NAMALWA (cell line): ENCODE results near the gene DZIP1L.

Experiments
- DNase-seq: peaks from one replicate; pipeline ENCODE4 v3.0.0-alpha.2; 2015; ENCODE audit warnings: low spot score

The DZIP1L gene

DNA sequence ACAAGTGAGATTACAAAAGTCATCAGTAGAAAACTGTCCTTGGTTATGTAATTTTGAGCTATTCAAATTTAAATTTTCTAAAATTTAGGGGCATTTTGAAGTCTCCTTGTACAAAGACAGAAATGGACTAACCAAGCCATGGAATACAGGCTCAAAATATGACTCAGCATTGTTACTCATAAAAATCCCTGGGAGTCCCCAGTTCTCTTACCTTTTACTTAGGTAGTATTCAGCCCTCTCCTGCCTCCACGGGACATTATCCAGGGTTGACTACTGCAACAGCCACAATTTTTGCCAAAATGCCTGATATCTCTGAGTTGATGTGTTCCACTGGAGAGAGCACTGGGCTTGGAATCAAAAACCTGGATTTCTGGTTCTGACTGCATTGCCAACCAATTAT is 80.5 kb downstream of the DZIP1L start:
- DNase-seq: no peak

DNA sequence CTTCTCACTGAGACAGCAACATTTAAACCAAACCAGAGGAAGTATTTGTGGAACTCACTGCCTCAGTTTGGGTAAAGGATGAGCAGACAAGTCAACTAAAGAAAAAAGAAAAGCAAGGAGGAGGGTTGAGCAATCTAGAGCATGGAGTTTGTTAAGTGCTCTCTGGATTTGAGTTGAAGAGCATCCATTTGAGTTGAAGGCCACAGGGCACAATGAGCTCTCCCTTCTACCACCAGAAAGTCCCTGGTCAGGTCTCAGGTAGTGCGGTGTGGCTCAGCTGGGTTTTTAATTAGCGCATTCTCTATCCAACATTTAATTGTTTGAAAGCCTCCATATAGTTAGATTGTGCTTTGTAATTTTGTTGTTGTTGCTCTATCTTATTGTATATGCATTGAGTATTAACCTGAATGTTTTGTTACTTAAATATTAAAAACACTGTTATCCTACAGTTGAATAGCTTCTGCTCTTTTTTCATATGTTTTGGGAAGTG is 82.2 kb downstream of the DZIP1L start:
- DNase-seq: no peak

DNA sequence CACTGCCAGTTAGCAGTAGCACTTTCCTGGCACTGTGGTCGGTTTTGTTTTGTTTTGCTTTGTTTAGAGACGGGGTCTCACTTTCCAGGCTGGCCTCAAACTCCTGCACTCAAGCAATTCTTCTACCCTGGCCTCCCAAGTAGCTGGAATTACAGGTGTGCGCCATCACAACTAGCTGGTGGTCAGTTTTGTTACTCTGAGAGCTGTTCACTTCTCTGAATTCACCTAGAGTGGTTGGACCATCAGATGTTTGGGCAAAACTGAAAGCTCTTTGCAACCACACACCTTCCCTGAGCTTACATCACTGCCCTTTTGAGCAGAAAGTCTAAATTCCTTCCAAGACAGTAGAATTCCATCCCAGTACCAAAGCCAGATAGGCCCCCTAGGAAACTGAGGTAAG is 82.8 kb downstream of the DZIP1L start:
- no peak for DNase-seq

DNA sequence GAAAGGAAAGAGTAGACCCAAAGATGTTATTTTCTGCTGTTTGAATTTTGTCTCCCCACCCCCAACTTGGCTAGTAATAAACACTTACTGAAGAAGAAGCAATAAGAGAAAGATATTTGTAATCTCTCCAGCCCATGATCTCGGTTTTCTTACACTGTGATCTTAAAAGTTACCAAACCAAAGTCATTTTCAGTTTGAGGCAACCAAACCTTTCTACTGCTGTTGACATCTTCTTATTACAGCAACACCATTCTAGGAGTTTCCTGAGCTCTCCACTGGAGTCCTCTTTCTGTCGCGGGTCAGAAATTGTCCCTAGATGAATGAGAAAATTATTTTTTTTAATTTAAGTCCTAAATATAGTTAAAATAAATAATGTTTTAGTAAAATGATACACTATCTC is 83.9 kb downstream of the DZIP1L start:
- DNase-seq: no peak

DNA sequence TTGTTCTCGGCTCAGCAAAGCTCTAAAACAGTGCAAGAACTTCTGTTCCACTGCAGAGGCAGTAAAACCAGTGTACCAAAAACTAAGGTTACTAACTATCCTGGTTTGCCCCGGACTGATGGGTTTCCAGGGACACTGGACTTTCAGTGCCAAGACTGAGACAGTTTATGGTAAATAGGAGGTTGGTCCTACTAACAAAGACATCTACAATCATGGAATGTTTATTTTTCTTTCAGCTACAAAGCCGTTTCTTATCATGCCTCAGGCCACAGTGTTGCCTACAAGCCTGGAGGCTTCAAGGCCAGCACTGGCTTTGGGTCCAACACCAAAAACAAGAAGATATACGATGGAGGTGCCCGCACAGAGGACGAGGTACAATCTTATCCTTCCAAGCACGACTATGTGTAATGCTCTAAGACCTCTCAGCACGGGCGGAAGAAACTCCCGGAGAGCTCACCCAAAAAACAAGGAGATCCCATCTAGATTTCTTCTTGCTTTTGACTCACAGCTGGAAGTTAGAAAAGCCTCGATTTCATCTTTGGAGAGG is 84.6 kb downstream of the DZIP1L start:
- no peak for DNase-seq

DNA sequence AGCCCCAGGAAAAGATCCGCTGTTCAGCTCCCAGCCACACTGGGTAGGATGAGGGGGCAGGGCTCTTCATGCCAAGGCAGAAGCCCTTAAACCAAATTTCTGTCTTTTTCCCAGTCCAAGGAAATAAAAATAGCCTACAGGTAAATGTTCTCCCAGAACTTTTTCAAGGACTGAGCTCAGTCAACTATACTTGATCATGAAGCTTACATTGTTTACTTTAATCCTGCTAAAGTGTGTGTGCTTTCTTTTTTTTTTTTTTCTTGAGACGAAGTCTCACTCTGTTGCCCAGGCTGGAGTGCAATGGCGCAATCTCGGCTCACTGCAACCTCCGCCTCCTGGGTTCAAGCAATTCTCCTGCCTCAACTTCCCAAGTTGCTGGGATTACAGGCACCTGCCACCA is 87.6 kb downstream of the DZIP1L start:
- no peak for DNase-seq

DNA sequence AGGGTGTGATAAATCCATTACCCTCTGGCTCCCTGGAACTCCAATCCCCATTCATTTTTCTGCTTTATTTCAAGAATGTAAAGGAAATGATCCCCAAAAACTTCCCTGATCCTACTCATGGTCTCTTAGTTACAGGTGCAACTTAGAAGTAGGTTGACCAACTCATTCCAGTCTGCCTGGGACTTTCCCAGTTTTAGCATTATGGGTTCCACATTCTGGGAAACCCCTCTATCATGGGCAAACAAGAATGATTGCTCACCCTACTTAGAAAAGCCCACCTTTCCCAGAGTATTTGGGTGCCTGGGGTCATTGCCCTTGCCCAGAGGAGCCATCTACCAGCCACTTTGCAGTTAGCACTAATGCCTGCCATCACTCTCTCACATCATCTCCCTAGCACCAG is 89.9 kb downstream of the DZIP1L start:
- no peak for DNase-seq

DNA sequence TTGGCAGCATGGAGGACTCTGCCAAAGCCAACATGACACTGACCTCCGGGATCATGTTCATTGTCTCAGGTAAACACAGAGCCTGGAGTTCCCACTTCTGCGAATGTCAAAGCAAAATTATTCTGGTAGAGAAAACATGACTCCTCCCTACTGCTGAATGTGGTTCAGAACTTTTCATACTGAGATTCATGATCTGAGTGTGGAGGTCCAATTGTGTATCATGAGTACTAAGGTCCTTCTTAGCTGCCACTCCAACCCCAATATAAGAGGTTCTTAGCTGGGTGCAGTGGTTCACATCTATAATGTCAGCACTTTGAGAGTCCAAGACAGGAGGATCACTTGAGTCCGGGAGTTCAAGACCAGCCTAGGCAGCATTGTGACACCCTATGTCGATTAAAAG is 91.7 kb downstream of the DZIP1L start:
- no peak for DNase-seq

DNA sequence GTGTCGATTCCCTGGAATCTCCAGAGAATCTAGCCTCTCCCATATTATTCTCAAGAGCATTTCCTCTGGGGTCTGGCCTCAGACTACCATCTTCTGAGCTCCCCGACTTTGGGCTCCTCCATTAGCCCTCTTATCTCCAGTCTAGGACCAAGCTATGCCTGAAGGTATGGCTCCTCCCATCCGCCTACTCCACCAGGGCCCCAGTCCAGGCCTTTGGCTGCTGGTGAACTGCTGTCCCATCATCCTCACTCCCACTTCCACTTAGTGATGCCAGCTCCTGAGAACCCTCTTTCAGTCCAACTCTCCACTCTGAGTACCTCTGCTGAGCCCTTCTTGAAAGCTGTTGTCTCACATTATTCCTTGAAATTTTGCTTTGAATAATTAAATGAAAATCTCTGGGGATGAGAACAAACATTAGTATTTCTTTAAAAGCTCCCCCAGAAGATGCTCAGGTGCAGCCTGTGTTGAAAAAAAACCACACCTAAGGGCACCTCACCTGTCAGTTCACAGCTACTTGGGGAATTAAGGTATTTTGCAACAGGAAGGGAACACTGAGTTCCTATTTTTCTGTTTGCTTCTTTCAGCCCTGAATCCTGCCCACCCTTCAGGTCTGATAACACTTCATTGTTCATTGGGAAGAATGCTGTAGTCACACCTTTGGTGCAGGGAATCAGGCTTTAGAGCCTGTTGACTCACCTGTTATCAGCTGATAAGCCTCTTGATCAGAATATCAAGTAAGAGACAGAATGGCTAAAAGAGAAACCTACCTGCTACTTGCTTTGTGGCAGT is 95.9 kb downstream of the DZIP1L start:
- no peak for DNase-seq

DNA sequence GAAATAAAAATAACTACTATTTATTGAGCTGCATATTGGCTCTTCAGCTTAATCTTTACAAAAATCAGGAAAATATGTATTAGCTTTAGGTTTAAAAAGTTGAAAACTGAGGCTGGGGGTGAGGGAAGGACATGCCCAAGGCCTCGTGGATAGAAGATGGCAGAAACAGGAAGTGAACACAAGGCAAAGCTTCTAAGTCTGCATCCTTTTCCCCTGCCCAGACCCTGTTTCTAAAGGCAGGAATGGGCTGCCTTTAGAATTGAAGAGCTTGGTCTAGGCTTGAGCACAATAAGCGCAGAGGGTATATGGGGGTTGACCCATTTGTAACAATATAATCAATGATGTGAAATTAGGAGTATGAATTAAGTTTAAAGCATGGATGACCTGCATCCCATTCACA is 99.3 kb downstream of the DZIP1L start:
- no peak for DNase-seq

DNA sequence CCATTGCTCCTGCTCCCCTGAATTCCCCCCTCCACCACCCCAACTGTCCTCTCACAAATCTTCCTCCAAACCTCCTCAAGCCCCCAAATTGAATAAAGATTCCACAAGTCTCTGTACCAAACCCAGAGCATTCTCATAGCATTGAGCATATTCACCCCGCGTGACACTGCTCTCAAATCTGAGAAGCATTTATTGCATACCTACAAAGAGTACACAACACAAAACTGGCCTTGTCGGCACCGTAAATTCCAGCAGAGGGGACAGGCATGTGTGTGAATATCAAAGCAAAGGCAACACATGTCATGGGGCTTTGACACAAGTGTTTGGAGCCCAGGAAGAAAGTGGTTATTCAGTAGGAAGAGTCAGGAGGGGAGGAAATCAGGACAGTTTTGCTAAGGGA is 102.9 kb downstream of the DZIP1L start:
- DNase-seq: no peak
